WTC11 (cell line): Measurements from ENCODE around the gene PIK3CB.

Experiments used
- ATF3 ChIP-seq: sonication (generic); formaldehyde crosslinking; conservative IDR thresholded peaks from 2 replicates; pipeline ENCODE4 v1.8.1; 2022; ENCODE audit warnings: mild to moderate bottlenecking, missing genetic modification reagents
- CTCF ChIP-seq: fragments of 200-600 bp; IDR thresholded peaks from 2 replicates; pipeline ENCODE4 v1.8.0; 2022; ENCODE audit warnings: antibody characterized with exemption
- MAX ChIP-seq: sonication (generic); formaldehyde crosslinking; IDR thresholded peaks from 2 replicates; pipeline ENCODE4 v1.8.0; 2022; ENCODE audit warnings: mild to moderate bottlenecking, missing genetic modification reagents
- MYBL2 ChIP-seq: sonication (generic); formaldehyde crosslinking; IDR thresholded peaks from 2 replicates; pipeline ENCODE4 v1.8.1; 2023; ENCODE audit warnings: mild to moderate bottlenecking, moderate library complexity, missing genetic modification reagents
- NR1H2 ChIP-seq: sonication (generic); formaldehyde crosslinking; IDR thresholded peaks from 2 replicates; pipeline ENCODE4 v1.9.0; 2021; ENCODE audit warnings: mild to moderate bottlenecking, moderate library complexity, missing genetic modification reagents
- NR2C2 ChIP-seq: sonication (generic); formaldehyde crosslinking; IDR thresholded peaks from 2 replicates; pipeline ENCODE4 v1.8.0; 2022; ENCODE audit warnings: mild to moderate bottlenecking, missing genetic modification reagents
- ZNF396 ChIP-seq: fragments of 250-450 bp; sonication (Bioruptor Pico); IDR thresholded peaks from 2 replicates; pipeline ENCODE4 v1.8.0; 2021; ENCODE audit warnings: mild to moderate bottlenecking, moderate library complexity, borderline replicate concordance
- ZNF512 ChIP-seq: sonication (generic); formaldehyde crosslinking; IDR thresholded peaks from 2 replicates; pipeline ENCODE4 v1.8.1; 2022; ENCODE audit warnings: missing genetic modification reagents, borderline replicate concordance

- TF ChIP-seq CTCF: no peak
- no peak for TF ChIP-seq MYBL2 (CRISPR knock-in tag)
- no peak for TF ChIP-seq NR2C2 (CRISPR knock-in tag)
- no peak for TF ChIP-seq ZNF512
- TF ChIP-seq ATF3 (CRISPR knock-in tag): no peak
- TF ChIP-seq ZNF396 (CRISPR knock-in tag): no peak
- no peak for TF ChIP-seq NR1H2 (CRISPR knock-in tag)
- TF ChIP-seq MAX (CRISPR knock-in tag): no peak
Measured at GRCh38 chr3:138748190-138748589, 86.5 kb downstream of the PIK3CB start.
